HepG2 (cell line): ENCODE results near the gene YIPF2. TPM values are rescaled to one million over a fixed set of nuclear protein-coding genes. Genes with fewer than 3 reads are reported as not detected.
A peak's percentile ranks its signal among the peaks of the same experiment; 100 is the strongest.

Source experiments
- ATAC-seq: fragments of 200-7000 bp; cut with Tn5 transposase; 3 replicates; pipeline ENCODE4 v1.9.1; 2020; ENCODE audit warnings: mild to moderate bottlenecking, moderate library complexity
- BruUV-seq: library from RNA; stranded (reverse); fragments of 400-500 nt; replicated peaks from 2 replicates; lab custom pipeline; 2021; lab: Mats Ljungman, UMichigan
- CTCF ChIA-PET: fragments of 300-600 bp; formaldehyde crosslinking; extraction: SDS; loops from one replicate; lab custom pipeline; 2021; ENCODE audit warnings: low total read pairs, inconsistent platforms, low intra/inter-chr PET ratio; lab: Yijun Ruan, JAX
- POLR2A ChIA-PET: fragments of 350-600 bp; sonication (Branson Sonifier 250); formaldehyde crosslinking; loops from one replicate; lab custom pipeline; 2020; ENCODE audit warnings: antibody characterized with exemption, inconsistent platforms; lab: Yijun Ruan, JAX
- DNase-seq: peaks from one replicate; pipeline ENCODE4 v3.0.0-alpha.2; 2015; ENCODE audit warnings: low spot score
- FAIRE-seq: peaks from 3 replicates; lab custom pipeline; 2011; peaks lifted over from hg19 to GRCh38; lab: Jason Lieb, UNC
- H2AFZ ChIP-seq: one replicate; pipeline ENCODE4 v1.6.1; 2011; ENCODE audit warnings: low read length, inconsistent platforms
- H3K27ac ChIP-seq: fragments of 300-600 bp; 3 replicates; pipeline ENCODE4 v1.8.0; 2011; ENCODE audit warnings: mixed run types, mild to moderate bottlenecking, mixed read lengths, low read length, inconsistent platforms; ENCODE audit not compliant: insufficient read depth; ENCODE audit errors: extremely low read length
- H3K27me3 ChIP-seq, 2 experiments: fragments of 200-600 bp in 1 of 2; 2 replicates in 1 of 2; 3 replicates in 1 of 2; pipeline versions ENCODE4 v1.6.0 to v1.8.0; 2011; ENCODE audit warnings: low read length in 2 of 2, mild to moderate bottlenecking in 2 of 2, moderate library complexity in 2 of 2, inconsistent platforms in 1 of 2; ENCODE audit not compliant: insufficient read depth in 2 of 2, control insufficient read depth in 1 of 2
- H3K36me3 ChIP-seq, 2 experiments: fragments of 200-600 bp in 1 of 2; replicated peaks in 1 of 2; 2 replicates in 1 of 2; 3 replicates in 1 of 2; pipeline versions ENCODE4 v1.5.1 to v1.8.0; 2011; ENCODE audit warnings: low read length in 2 of 2, inconsistent platforms in 1 of 2; ENCODE audit not compliant: insufficient read depth in 2 of 2, control insufficient read depth in 1 of 2
- H3K4me1 ChIP-seq: 2 replicates; pipeline ENCODE4 v1.5.1; 2012; ENCODE audit warnings: low read length, inconsistent platforms; ENCODE audit not compliant: insufficient read depth
- H3K4me2 ChIP-seq: 2 replicates; pipeline ENCODE4 v1.6.0; 2011; ENCODE audit warnings: low read depth, low read length, inconsistent platforms
- H3K4me3 ChIP-seq, 3 experiments: fragments of 200-600 bp in 1 of 3; sonication (generic), shearing (Covaris generic) in 1 of 3; replicated peaks in 1 of 3; 2 replicates each; pipeline ENCODE4 v1.5.1; 2011 to 2016; ENCODE audit warnings: low read length in 3 of 3, inconsistent platforms in 2 of 3, low read depth in 2 of 3, mild to moderate bottlenecking in 2 of 3, control low read depth in 1 of 3, mixed read lengths in 1 of 3; ENCODE audit not compliant: insufficient read depth in 1 of 3
- H3K79me2 ChIP-seq: one replicate; pipeline ENCODE4 v1.6.1; 2011; ENCODE audit warnings: low read length, inconsistent platforms; ENCODE audit not compliant: insufficient read depth
- H3K9ac ChIP-seq: 2 replicates; pipeline ENCODE4 v1.6.0; 2011; ENCODE audit warnings: mild to moderate bottlenecking, low read depth, low read length, inconsistent platforms; ENCODE audit not compliant: insufficient read depth
- H3K9me3 ChIP-seq: 2 replicates; pipeline ENCODE4 v1.5.1; 2012; ENCODE audit warnings: mild to moderate bottlenecking, low read length
- H4K20me1 ChIP-seq: 2 replicates; pipeline ENCODE4 v1.6.0; 2011; ENCODE audit warnings: inconsistent platforms, mild to moderate bottlenecking, low read length, moderate library complexity; ENCODE audit not compliant: insufficient read depth
- KMT2B ChIP-seq: IDR thresholded peaks from 2 replicates; pipeline ENCODE4 v1.6.1; 2016; ENCODE audit warnings: missing genetic modification reagents, missing compliant biosample characterization
- MEIS2 ChIP-seq: sonication (generic); formaldehyde crosslinking; IDR thresholded peaks from 2 replicates; pipeline ENCODE4 v1.9.0; 2021; ENCODE audit warnings: mild to moderate bottlenecking, missing genetic modification reagents
- PHF8 ChIP-seq: sonication (generic); formaldehyde crosslinking; IDR thresholded peaks from 2 replicates; pipeline ENCODE4 v1.5.0; 2020; ENCODE audit warnings: missing genetic modification reagents
- RBFOX2 ChIP-seq: fragments of 200-400 bp; formaldehyde crosslinking; IDR thresholded peaks from 2 replicates; pipeline ENCODE4 v1.6.1; 2017; ENCODE audit warnings: low read depth, mild to moderate bottlenecking, low read length
- ZMYM4 ChIP-seq: sonication (generic); formaldehyde crosslinking; IDR thresholded peaks from 2 replicates; pipeline ENCODE4 v1.8.1; 2023; ENCODE audit warnings: mild to moderate bottlenecking, missing genetic modification reagents
- ZNF24 ChIP-seq: fragments of 450-650 bp; IDR thresholded peaks from 2 replicates; pipeline ENCODE4 v1.6.1; 2017; ENCODE audit warnings: antibody characterized with exemption, mild to moderate bottlenecking
- ZNF546 ChIP-seq: sonication (generic); formaldehyde crosslinking; conservative IDR thresholded peaks from 2 replicates; pipeline ENCODE4 v1.8.1; 2023; ENCODE audit warnings: mild to moderate bottlenecking, missing genetic modification reagents
- ZNF782 ChIP-seq: sonication (generic); formaldehyde crosslinking; IDR thresholded peaks from 2 replicates; pipeline ENCODE4 v1.4.0; 2020; ENCODE audit warnings: missing genetic modification reagents, mild to moderate bottlenecking, borderline replicate concordance
- ZNF790 ChIP-seq: sonication (generic); formaldehyde crosslinking; IDR thresholded peaks from 2 replicates; pipeline ENCODE4 v1.8.0; 2022; ENCODE audit warnings: missing genetic modification reagents, mild to moderate bottlenecking, borderline replicate concordance
- ZNF878 ChIP-seq: sonication (generic); formaldehyde crosslinking; IDR thresholded peaks from 2 replicates; pipeline ENCODE4 v1.8.1; 2023; ENCODE audit warnings: mild to moderate bottlenecking, missing genetic modification reagents, moderate library complexity
- WGBS: methylation state at CpG from one replicate; pipeline ENCODE4 v1.1.6; 2017; ENCODE audit warnings: low lambda C conversion rate; 5-methylcytosine and 5-hydroxymethylcytosine counted together
- in situ Hi-C: cut with HindIII; loops from 2 replicates; pipeline ENCODE4 v1.10.0; 2017; ENCODE audit warnings: low pct_unique_long_range_greater_than_20kb; ENCODE audit not compliant: extremely low pct_ligation_motif_present
- intact Hi-C: fragments of 100-400 bp; cut with micrococcal nuclease; formaldehyde crosslinking; loops from one replicate; pipeline ENCODE4 v1.10.0; 2022; ENCODE audit not compliant: unreplicated experiment
- polyA plus RNA-seq, 8 experiments: library from polyadenylated mRNA; depleted of rRNA in 3 of 8; stranded (reverse) in 7 of 8; unstranded in 1 of 8; fragments of >200 nt; fragmentation: Illumina TruSeq in 4 of 8; extraction: Trizol in 4 of 8; gene quantifications; 2 replicates each; pipeline versions ENCODE4 v1.2.1 to v1.2.3, GENCODE V29; 2011 to 2016; ENCODE audit warnings: low read depth in 4 of 8, missing spikeins in 1 of 8, mixed read lengths in 1 of 8; ENCODE audit not compliant: insufficient read depth in 1 of 8
- total RNA-seq, 5 experiments: library from RNA; depleted of rRNA; stranded (reverse); fragments of >200 nt; fragmentation: Illumina TruSeq; extraction: Trizol; gene quantifications; 2 replicates each; pipeline ENCODE4 v1.2.3, GENCODE V29; 2016; ENCODE audit warnings: low read depth in 1 of 5
- TF ChIP-seq, protein P1 (sequence below): sonication (generic); formaldehyde crosslinking; IDR thresholded peaks from 2 replicates; pipeline ENCODE4 v1.5.1; 2020; ENCODE audit warnings: missing genetic modification reagents, mild to moderate bottlenecking, borderline replicate concordance
- TF ChIP-seq, protein P2 (sequence below): sonication (generic); formaldehyde crosslinking; IDR thresholded peaks from 2 replicates; pipeline ENCODE4 v1.4.0; 2020; ENCODE audit warnings: low read depth, mild to moderate bottlenecking, missing genetic modification reagents
- TF ChIP-seq, protein P3 (sequence below): sonication (generic); formaldehyde crosslinking; IDR thresholded peaks from 2 replicates; pipeline ENCODE4 v1.4.0; 2020; ENCODE audit warnings: mild to moderate bottlenecking, missing genetic modification reagents
- TF ChIP-seq, protein P4 (sequence below): sonication (generic); formaldehyde crosslinking; IDR thresholded peaks from 2 replicates; pipeline ENCODE4 v1.5.0; 2020; ENCODE audit warnings: missing genetic modification reagents

YIPF2 gene
- total and polyA plus RNA-seq, 2 of the 13 experiments (the other 11 are each of a cell fraction or from before 2014, with no cell fraction given), result 37.3 to 53.2 TPM

DNA sequence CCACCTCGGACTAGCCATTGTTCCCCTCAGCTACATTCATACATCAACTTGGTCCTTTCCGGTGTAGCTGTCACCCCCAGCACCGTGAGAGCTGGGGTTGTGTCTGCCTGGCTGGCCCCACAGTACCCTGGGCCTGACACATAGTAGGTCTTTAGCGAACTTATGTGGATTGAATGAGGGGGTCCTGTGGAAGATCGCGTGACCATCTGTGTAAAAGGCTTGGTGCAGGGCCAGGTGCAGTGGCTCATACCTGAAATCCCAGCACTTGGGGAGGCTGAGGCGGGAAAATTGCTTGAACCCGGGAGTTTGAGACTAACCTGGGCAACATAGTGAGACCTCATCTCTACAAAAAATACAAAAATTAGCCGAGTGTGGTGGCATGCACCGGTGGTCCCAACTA lies 34.4 kb upstream of the YIPF2 start (continued):
- TF ChIP-seq ZNF878 (CRISPR knock-in tag), result no peak
- TF ChIP-seq ZNF24, result no peak

DNA sequence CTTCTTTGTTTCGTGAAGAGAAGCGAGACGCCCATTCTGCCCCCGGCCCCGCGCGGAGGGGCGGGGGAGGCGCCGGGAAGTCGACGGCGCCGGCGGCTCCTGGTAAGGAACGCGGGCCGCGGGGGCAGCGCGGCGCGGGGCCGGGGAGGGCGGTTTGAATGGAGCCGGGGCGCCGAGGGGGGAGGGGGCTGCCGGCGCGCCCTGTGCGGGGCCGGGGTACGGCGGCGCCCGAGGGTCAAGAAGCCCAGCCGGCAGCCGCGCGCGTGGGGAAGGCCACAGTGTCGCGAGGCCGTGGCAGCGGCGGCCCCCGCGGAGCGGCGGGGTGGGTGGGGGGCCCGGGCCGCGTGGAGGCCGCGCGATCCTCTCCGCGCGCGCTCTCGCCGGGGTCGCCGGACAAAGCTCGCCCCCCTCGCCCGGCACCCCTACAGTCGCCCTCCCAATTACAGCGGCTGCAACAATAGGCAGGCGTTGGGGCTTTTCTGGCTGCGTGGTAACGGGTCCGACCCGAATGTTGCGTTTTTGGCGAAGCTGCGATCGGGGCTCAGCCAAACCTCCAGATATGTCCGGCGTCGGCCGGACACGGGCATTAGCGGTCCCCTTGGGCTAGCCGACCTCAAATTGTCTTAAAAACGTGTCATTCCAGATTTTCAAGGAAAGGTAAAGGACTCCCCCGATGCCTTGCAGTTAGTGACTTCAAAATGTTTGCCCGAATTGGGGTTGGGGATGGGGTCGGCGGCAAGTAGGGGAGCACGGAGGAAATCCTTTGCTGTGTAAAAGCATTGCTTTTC lies 32.8 kb upstream of the YIPF2 start:
- Histone ChIP-seq H2AFZ (no peak overlapping the region), H3K9me3 (no peaks in the 10 kb centered on the region), H3K36me3 (peaks cover 0 to 6% of the 10 kb centered on the region in 2 experiments; a peak in 1 of 5 replicates), H3K4me3 (peak overlapping the region; percentile 74 to 97 (median 84)), H3K27me3 (no peaks in the 10 kb centered on the region), H3K9ac (peak overlapping the region; percentile 85), H3K4me2 (peak overlapping the region; percentile 93), H4K20me1 (0 out of 2 replicates have a peak, but pooled peaks cover 2% of the 10 kb centered on the region), H3K4me1 (peaks cover 43% of the 10 kb centered on the region), H3K79me2 (peaks cover 46% of the 10 kb centered on the region), H3K27ac (peak overlapping the region; percentile 81)
- FAIRE-seq (no peak), ATAC-seq (peak; percentile 30), DNase-seq (no peak)
- no TSS peak for BruUV-seq
- intact Hi-C loops (no loop called here), in situ Hi-C loops (no loop called here)
- 2% methylated on average over 10 of the region's 92 CpGs for WGBS
- ChIA-PET CTCF (no interaction called here), POLR2A (interaction anchor here (1.5 to 2.6 kb wide), 3 partner anchors 20 to 25 kb away, joined by 9 to 17 read pairs (median 10); no protein-coding TSS in a partner anchor)
- TF ChIP-seq PHF8 (CRISPR knock-in tag) (peak; percentile 35; the same call in 1 of the 2 replicates), ZNF546 (CRISPR knock-in tag) (0 out of 2 replicates have a peak, but pooled peaks have one; percentile 8), KMT2B (CRISPR knock-in tag) (0 out of 2 replicates have a peak, but pooled peaks have one; percentile 24), ZMYM4 (CRISPR knock-in tag) (no peak), RBFOX2 (peak; percentile 47), MEIS2 (no peak), ZNF790 (CRISPR knock-in tag) (no peak), ZNF782 (CRISPR knock-in tag) (peak; percentile 49; the same call in 1 of the 2 replicates)
- TF ChIP-seq, protein P1, sequence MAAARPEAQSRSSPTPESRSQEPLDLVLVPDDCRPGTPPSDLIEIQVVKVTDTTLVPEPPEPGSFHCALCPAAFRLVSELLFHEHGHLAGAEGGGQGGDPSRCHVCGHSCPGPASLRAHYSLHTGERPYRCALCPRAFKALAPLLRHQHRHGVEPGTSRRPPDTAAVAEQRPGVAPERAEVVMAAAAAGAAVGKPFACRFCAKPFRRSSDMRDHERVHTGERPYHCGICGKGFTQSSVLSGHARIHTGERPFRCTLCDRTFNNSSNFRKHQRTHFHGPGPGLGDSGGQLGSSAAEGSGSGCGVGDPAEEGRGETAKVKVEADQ, result peak; percentile 12; the same call in 1 of the 2 replicates
- TF ChIP-seq, protein P2, sequence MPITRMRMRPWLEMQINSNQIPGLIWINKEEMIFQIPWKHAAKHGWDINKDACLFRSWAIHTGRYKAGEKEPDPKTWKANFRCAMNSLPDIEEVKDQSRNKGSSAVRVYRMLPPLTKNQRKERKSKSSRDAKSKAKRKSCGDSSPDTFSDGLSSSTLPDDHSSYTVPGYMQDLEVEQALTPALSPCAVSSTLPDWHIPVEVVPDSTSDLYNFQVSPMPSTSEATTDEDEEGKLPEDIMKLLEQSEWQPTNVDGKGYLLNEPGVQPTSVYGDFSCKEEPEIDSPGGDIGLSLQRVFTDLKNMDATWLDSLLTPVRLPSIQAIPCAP (CRISPR knock-in tag), result peak; percentile 57; the same call in 1 of the 2 replicates
- TF ChIP-seq, protein P3, sequence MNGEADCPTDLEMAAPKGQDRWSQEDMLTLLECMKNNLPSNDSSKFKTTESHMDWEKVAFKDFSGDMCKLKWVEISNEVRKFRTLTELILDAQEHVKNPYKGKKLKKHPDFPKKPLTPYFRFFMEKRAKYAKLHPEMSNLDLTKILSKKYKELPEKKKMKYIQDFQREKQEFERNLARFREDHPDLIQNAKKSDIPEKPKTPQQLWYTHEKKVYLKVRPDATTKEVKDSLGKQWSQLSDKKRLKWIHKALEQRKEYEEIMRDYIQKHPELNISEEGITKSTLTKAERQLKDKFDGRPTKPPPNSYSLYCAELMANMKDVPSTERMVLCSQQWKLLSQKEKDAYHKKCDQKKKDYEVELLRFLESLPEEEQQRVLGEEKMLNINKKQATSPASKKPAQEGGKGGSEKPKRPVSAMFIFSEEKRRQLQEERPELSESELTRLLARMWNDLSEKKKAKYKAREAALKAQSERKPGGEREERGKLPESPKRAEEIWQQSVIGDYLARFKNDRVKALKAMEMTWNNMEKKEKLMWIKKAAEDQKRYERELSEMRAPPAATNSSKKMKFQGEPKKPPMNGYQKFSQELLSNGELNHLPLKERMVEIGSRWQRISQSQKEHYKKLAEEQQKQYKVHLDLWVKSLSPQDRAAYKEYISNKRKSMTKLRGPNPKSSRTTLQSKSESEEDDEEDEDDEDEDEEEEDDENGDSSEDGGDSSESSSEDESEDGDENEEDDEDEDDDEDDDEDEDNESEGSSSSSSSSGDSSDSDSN (CRISPR knock-in tag), result no peak
- TF ChIP-seq, protein P4, sequence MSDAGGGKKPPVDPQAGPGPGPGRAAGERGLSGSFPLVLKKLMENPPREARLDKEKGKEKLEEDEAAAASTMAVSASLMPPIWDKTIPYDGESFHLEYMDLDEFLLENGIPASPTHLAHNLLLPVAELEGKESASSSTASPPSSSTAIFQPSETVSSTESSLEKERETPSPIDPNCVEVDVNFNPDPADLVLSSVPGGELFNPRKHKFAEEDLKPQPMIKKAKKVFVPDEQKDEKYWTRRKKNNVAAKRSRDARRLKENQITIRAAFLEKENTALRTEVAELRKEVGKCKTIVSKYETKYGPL (CRISPR knock-in tag), result no peak
